ENCODE results near the gene SHROOM3.

DNA sequence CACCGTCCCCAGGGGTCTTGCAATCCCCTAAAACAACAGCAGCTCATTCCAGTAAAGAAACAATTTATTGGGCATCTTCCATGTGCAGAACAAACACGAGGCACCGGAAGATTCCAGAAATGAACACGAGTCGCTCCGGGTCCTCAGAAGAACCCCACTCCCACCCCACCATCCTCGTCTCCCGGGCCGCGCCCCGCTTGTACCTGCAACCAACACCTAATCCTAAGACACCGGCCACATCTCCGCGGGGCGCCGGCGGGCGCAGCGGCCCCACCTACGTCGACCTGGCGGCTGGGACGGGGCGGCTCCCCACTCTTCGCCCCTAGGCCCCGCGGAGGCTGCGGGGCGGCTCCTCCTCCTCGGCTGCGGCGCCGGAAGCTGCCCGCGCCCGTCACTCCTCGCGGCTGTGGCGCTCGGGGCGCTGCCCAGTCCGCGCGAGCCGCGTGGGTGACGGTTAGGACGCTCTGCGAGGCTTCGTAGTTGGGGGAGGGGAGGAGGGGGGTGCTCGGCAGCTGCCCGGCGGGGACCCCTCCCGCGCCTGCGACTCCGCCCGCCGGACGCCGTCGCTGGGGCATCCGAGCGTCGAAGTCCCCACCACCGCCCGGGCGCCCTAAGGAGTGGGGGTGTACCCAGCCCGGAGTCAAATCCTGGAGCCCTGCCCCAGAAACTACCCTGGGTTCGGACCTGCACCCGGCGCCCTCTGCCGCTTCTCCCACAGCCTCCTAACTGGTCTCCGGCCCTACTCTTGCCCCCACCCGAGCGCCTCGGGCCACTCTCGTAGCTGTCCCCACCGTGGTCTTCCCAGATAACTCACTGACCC lies 14.1 kb upstream of the SHROOM3 start, which contains the start of gene CCDC158:
- TF ChIP-seq, protein P1, sequence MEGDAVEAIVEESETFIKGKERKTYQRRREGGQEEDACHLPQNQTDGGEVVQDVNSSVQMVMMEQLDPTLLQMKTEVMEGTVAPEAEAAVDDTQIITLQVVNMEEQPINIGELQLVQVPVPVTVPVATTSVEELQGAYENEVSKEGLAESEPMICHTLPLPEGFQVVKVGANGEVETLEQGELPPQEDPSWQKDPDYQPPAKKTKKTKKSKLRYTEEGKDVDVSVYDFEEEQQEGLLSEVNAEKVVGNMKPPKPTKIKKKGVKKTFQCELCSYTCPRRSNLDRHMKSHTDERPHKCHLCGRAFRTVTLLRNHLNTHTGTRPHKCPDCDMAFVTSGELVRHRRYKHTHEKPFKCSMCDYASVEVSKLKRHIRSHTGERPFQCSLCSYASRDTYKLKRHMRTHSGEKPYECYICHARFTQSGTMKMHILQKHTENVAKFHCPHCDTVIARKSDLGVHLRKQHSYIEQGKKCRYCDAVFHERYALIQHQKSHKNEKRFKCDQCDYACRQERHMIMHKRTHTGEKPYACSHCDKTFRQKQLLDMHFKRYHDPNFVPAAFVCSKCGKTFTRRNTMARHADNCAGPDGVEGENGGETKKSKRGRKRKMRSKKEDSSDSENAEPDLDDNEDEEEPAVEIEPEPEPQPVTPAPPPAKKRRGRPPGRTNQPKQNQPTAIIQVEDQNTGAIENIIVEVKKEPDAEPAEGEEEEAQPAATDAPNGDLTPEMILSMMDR (IDR thresholded peaks at IDR 0.05; ENCODE audit: insufficient read depth, low read length, poor library complexity, severe bottlenecking): no peak
- no peak for TF ChIP-seq EZH2phosphoT487 (conservative IDR thresholded peaks at IDR 0.05; ENCODE audit: low read length)
